ENCODE results near the gene BRI3.

Gene BRI3
- total RNA-seq: 17.4 to 21.0 reads per million in 2 donors

GRCh38 chr7:98280791-98281756, at the start of gene BRI3:
BRI3 (plus strand) TSS chr7:98281686; CDS start chr7:98281796, 110 bp downstream.
- peak; percentile 96 for DNase-seq

GRCh38 chr7:98232263-98232585, 49.3 kb upstream of the BRI3 start:
- DNase-seq: no peak

GRCh38 chr7:98232799-98233198, 48.7 kb upstream of the BRI3 start:
- no peak for DNase-seq

- no peak for DNase-seq
Measured at GRCh38 chr7:98233219-98234070, 48.0 kb upstream of the BRI3 start.

- no peak for DNase-seq
Measured at GRCh38 chr7:98234429-98235147, 46.9 kb upstream of the BRI3 start.

GRCh38 chr7:98235901-98236300, 45.6 kb upstream of the BRI3 start:
- no peak for DNase-seq

- DNase-seq: no peak
Measured at GRCh38 chr7:98236355-98237185, 44.9 kb upstream of the BRI3 start.

- DNase-seq: no peak
Measured at GRCh38 chr7:98238076-98238475, 43.4 kb upstream of the BRI3 start.

- no peak for DNase-seq
Measured at GRCh38 chr7:98238976-98239375, 42.5 kb upstream of the BRI3 start.

- DNase-seq: no peak
Measured at GRCh38 chr7:98240961-98241673, 40.4 kb upstream of the BRI3 start.

GRCh38 chr7:98241674-98242241, 39.7 kb upstream of the BRI3 start:
- no peak for DNase-seq

- no peak for DNase-seq
Measured at GRCh38 chr7:98242342-98242741, 39.1 kb upstream of the BRI3 start.

- no peak for DNase-seq
Measured at GRCh38 chr7:98242934-98243333, 38.6 kb upstream of the BRI3 start.

GRCh38 chr7:98244871-98245270, 36.6 kb upstream of the BRI3 start:
- DNase-seq: no peak

- no peak for DNase-seq
Measured at GRCh38 chr7:98248156-98248555, 33.3 kb upstream of the BRI3 start.

- DNase-seq: no peak
Measured at GRCh38 chr7:98249106-98249505, 32.4 kb upstream of the BRI3 start.

GRCh38 chr7:98250789-98251188, 30.7 kb upstream of the BRI3 start:
- DNase-seq: peak; percentile 21

GRCh38 chr7:98251231-98251600, 30.3 kb upstream of the BRI3 start:
- DNase-seq: no peak

- peak; percentile 75 for DNase-seq
Measured at GRCh38 chr7:98251601-98252424, 29.7 kb upstream of the BRI3 start, which contains the start of gene TECPR1. TECPR1 (minus strand) TSS chr7:98252232; CDS start chr7:98246146, 6,086 bp downstream.
